Middle frontal gyrus (tissue), 1 donor: ENCODE measurements around the gene LAMTOR2.

ENCODE experiments used
- DNase-seq: peaks from one replicate; pipeline ENCODE4 v3.0.0-alpha.2; 2015; ENCODE audit warnings: low spot score; ENCODE audit errors: extremely low spot score

Gene LAMTOR2

GRCh38 chr1:156075775-156076204 lies 21.2 kb downstream of the LAMTOR2 start:
- DNase-seq = no peak

- no peak for DNase-seq
These were observed 22.2 kb downstream of the LAMTOR2 start for GRCh38 chr1:156076609-156077429.

- no peak for DNase-seq
These were observed 22.8 kb downstream of the LAMTOR2 start for GRCh38 chr1:156077430-156077760.

- no peak for DNase-seq
These were observed 24.1 kb downstream of the LAMTOR2 start for GRCh38 chr1:156078728-156079127.

- no peak for DNase-seq
These were observed 25.2 kb downstream of the LAMTOR2 start for GRCh38 chr1:156079762-156080161.

GRCh38 chr1:156080241-156080862 lies 25.8 kb downstream of the LAMTOR2 start:
- DNase-seq = no peak

GRCh38 chr1:156080863-156081179 lies 26.2 kb downstream of the LAMTOR2 start:
- no peak for DNase-seq

- no peak for DNase-seq
These were observed 26.8 kb downstream of the LAMTOR2 start for GRCh38 chr1:156081180-156081916.

- DNase-seq = no peak
These were observed 27.3 kb downstream of the LAMTOR2 start for GRCh38 chr1:156081917-156082308.

GRCh38 chr1:156082309-156083091 lies 27.9 kb downstream of the LAMTOR2 start, which contains the start of gene MEX3A:
Gene MEX3A, minus strand, starts transcription at chr1:156082465. Its CDS starts 467 bp downstream, at chr1:156081998.
- peak; percentile 57 for DNase-seq

- DNase-seq = no peak
These were observed 29.5 kb downstream of the LAMTOR2 start for GRCh38 chr1:156083800-156084790.

GRCh38 chr1:156086256-156086662 lies 31.7 kb downstream of the LAMTOR2 start:
- no peak for DNase-seq

GRCh38 chr1:156089704-156090103 lies 35.1 kb downstream of the LAMTOR2 start:
- no peak for DNase-seq

GRCh38 chr1:156090138-156090839 lies 35.7 kb downstream of the LAMTOR2 start:
- DNase-seq = no peak

GRCh38 chr1:156090840-156091188 lies 36.2 kb downstream of the LAMTOR2 start:
- peak; percentile 52 for DNase-seq

- no peak for DNase-seq
These were observed 37.0 kb downstream of the LAMTOR2 start for GRCh38 chr1:156091610-156092009.

GRCh38 chr1:156095906-156096508 lies 41.4 kb downstream of the LAMTOR2 start:
- DNase-seq = no peak

- DNase-seq = peak; percentile 78
These were observed 42.2 kb downstream of the LAMTOR2 start for GRCh38 chr1:156096640-156097391.
